ENCODE results near the gene RAD51AP2.

Gene RAD51AP2

DNA sequence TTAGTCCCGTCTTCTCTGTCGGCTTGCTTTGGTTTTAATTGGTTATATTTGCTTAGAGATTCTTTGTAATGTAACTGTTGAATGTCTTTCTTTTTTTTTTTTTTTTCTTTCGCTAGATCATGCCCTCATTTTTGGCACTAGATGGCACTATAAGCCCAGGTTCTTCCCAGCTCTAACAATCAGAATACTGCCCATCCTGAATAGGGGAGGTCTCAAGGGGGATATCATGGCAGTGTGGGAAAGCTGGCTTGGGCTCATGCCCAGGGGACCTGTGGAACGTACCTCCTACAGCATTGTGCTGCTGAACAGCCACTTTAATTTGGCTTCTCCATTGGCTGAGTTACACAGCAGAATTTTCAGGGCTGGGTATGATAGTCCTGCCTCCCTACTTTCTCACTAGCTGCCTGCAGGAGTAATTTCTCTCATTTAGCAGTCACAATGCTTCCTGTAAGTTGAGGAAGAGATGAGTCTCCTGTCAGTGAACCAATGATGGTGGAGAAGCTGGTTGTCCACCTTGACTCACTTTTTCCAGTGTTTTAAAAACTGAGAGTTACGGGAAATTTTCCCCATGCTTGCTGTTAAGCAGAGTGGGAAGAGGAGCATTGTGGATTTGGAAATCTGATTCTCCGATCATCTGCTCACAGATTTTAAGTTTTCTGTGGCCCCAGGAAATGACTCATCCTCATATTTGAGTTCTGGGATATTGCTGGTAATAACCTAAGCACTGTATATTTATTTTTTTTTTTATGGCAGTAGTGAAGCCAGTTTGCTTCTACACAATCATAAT is 47.2 kb downstream of the RAD51AP2 start:
- no peak for DNase-seq (ENCODE audit: low spot score)

DNA sequence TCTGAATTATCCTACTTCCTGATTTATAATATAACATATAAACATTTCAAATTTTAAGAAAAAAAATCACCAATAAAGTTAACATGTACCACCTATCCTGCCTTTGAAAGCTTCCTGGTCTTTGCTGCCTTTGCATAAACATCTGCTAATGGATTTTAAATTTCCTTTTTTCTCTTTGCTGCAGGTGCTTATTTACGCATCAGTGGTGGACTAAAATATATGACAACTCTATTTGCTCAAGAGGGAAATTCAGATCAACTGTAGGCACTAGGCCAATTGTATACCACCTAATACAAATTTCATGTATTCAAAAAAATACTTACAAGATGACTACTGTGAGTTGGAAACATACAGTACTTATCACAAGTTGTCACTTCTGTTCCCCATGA is 57.2 kb downstream of the RAD51AP2 start:
- no peak for DNase-seq (ENCODE audit: low spot score)

All from hematopoietic multipotent progenitor cell treated with erythropoietin and hydrocortisone succinate and interleukin-3 and kit ligand, for 17 days (in vitro differentiated cells).